ENCODE results near the gene STXBP1.

Gene STXBP1

GRCh38 chr9:127731938-127732337 is 119.9 kb downstream of the STXBP1 start:
- no peak overlapping the region for H3K4me3 ChIP-seq (ENCODE audit: low read depth, low read length)
- CTCF ChIA-PET: interaction anchor here (0.6 to 1.7 kb wide), 4 partner anchors 117 to 303 kb away, joined by 3 to 4 read pairs (median 3); no protein-coding TSS in a partner anchor
- no peaks in the 10 kb centered on the region for H3K9me3 ChIP-seq (ENCODE audit: control insufficient read depth, insufficient read depth, low read depth, low read length)
- POLR2A ChIA-PET: no interaction called here
- peaks cover 0 to 6% of the 10 kb centered on the region in 2 experiments; a peak in 1 of 3 replicates for H3K36me3 ChIP-seq (ENCODE audit: control insufficient read depth in 2 of 2, insufficient read depth in 1 of 2, low read length in 2 of 2)
- H3K27ac ChIP-seq (ENCODE audit: extremely low read depth, low read depth, low read length): no peak overlapping the region
- H3K4me1 ChIP-seq (ENCODE audit: control insufficient read depth, insufficient read depth, low read length): no peaks in the 10 kb centered on the region
- no peak for TF ChIP-seq ZSCAN30 (tag by site-specific recombination; IDR thresholded peaks at IDR 0.05)
- TF ChIP-seq REST (tag by site-specific recombination; IDR thresholded peaks at IDR 0.05): peak; percentile 84
- no peak for TF ChIP-seq ZNF18 (tag by site-specific recombination; IDR thresholded peaks at IDR 0.05)
- no peak for TF ChIP-seq ZNF423 (tag by site-specific recombination; IDR thresholded peaks at IDR 0.05)
- TF ChIP-seq ZSCAN18 (tag by site-specific recombination; IDR thresholded peaks at IDR 0.05): no peak

- no peaks in the 10 kb centered on the region for H3K9me3 ChIP-seq (ENCODE audit: control insufficient read depth, insufficient read depth, low read depth, low read length)
- no peak overlapping the region for H3K4me3 ChIP-seq (ENCODE audit: low read depth, low read length)
- TF ChIP-seq ZNF600 (tag by site-specific recombination; IDR thresholded peaks at IDR 0.05) (no peak), ZNF776 (tag by site-specific recombination; IDR thresholded peaks at IDR 0.05; ENCODE audit: borderline replicate concordance) (no peak), ZNF416 (tag by site-specific recombination; IDR thresholded peaks at IDR 0.05) (no peak), BCL11A (tag by site-specific recombination; IDR thresholded peaks at IDR 0.05; ENCODE audit: low read depth) (no peak), ZNF121 (tag by site-specific recombination; IDR thresholded peaks at IDR 0.05) (no peak), ZNF521 (tag by site-specific recombination; IDR thresholded peaks at IDR 0.05) (no peak), ZNF133 (tag by site-specific recombination; IDR thresholded peaks at IDR 0.05) (no peak), ZNF266 (tag by site-specific recombination; IDR thresholded peaks at IDR 0.05; ENCODE audit: low read depth) (no peak), ZNF18 (tag by site-specific recombination; IDR thresholded peaks at IDR 0.05) (no peak), ZNF664 (tag by site-specific recombination; IDR thresholded peaks at IDR 0.05) (no peak), ZBTB20 (tag by site-specific recombination; IDR thresholded peaks at IDR 0.05) (no peak), ZIC2 (tag by site-specific recombination; IDR thresholded peaks at IDR 0.05) (no peak), RBAK (tag by site-specific recombination; IDR thresholded peaks at IDR 0.05) (no peak), ZNF610 (tag by site-specific recombination; IDR thresholded peaks at IDR 0.05; ENCODE audit: borderline replicate concordance) (no peak), ZNF621 (tag by site-specific recombination; IDR thresholded peaks at IDR 0.05) (no peak), ZNF626 (tag by site-specific recombination; IDR thresholded peaks at IDR 0.05) (no peak)
- peaks cover 0 to 6% of the 10 kb centered on the region in 2 experiments; a peak in 1 of 3 replicates for H3K36me3 ChIP-seq (ENCODE audit: control insufficient read depth in 2 of 2, insufficient read depth in 1 of 2, low read length in 2 of 2)
- H3K27ac ChIP-seq (ENCODE audit: extremely low read depth, low read depth, low read length): no peak overlapping the region
- no peaks in the 10 kb centered on the region for H3K4me1 ChIP-seq (ENCODE audit: control insufficient read depth, insufficient read depth, low read length)
- CTCF ChIA-PET: interaction anchor here (1.3 to 3.2 kb wide), 5 partner anchors 11 to 228 kb away, joined by 4 to 72 read pairs (median 4); no protein-coding TSS in a partner anchor
- POLR2A ChIA-PET: no interaction called here
Observed at GRCh38 chr9:127732444-127732843, 120.4 kb downstream of the STXBP1 start.

Measured in HEK293 (cell line).